CD8-positive, alpha-beta memory T cell (primary cell): ENCODE data around the gene SYT11. TPM values are rescaled to one million over a fixed set of nuclear protein-coding genes. Genes with fewer than 3 reads are reported as not detected.
A peak's percentile ranks its signal among the peaks of the same experiment; 100 is the strongest.

Experiments
- CTCF ChIA-PET: fragments of 350-600 bp; sonication (Branson Sonifier 250); formaldehyde crosslinking; loops from one replicate; lab custom pipeline; 2021; ENCODE audit warnings: antibody characterized with exemption; lab: Charles Lee
- POLR2A ChIA-PET: fragments of 350-600 bp; sonication (Branson Sonifier 250); formaldehyde crosslinking; loops from one replicate; lab custom pipeline; 2021; ENCODE audit warnings: antibody characterized with exemption; lab: Charles Lee
- DNase-seq, 5 donors: peaks; one replicate each; pipeline versions ENCODE4 v3.0.0 to v3.0.0-alpha.2; 2020 to 2022; ENCODE audit warnings: mixed read lengths in 1 of 5
- H3K27ac ChIP-seq: one replicate; pipeline ENCODE4 v1.7.0; 2013; ENCODE audit warnings: low read depth, mild to moderate bottlenecking, low read length, moderate library complexity
- H3K27me3 ChIP-seq: 2 replicates; pipeline ENCODE4 v1.7.0; 2013; ENCODE audit warnings: low read length, mild to moderate bottlenecking; ENCODE audit not compliant: insufficient read depth, poor library complexity, severe bottlenecking
- H3K36me3 ChIP-seq: 2 replicates; pipeline ENCODE4 v1.7.0; 2013; ENCODE audit warnings: mild to moderate bottlenecking, low read length, moderate library complexity; ENCODE audit not compliant: insufficient read depth
- H3K4me1 ChIP-seq: 2 replicates; pipeline ENCODE4 v1.7.0; 2013; ENCODE audit warnings: mild to moderate bottlenecking, low read length, moderate library complexity; ENCODE audit not compliant: insufficient read depth
- H3K4me3 ChIP-seq: 2 replicates; pipeline ENCODE4 v1.7.0; 2013; ENCODE audit warnings: mild to moderate bottlenecking, low read length
- H3K9me3 ChIP-seq: 2 replicates; pipeline ENCODE4 v1.7.0; 2013; ENCODE audit warnings: mild to moderate bottlenecking, low read length
- H3K27ac Mint-ChIP-seq, 8 donors: one replicate each; pipeline ENCODE4 v1.8.0; 2020 to 2021; ENCODE audit warnings: mixed read lengths in 8 of 8, mild to moderate bottlenecking in 6 of 8, inconsistent platforms in 3 of 8, moderate library complexity in 3 of 8
- H3K27me3 Mint-ChIP-seq, 2 donors: one replicate each; pipeline ENCODE4 v1.8.0; 2020 to 2021; ENCODE audit warnings: mixed read lengths in 2 of 2, mild to moderate bottlenecking in 1 of 2, moderate library complexity in 1 of 2
- H3K36me3 Mint-ChIP-seq, 3 donors: one replicate each; pipeline ENCODE4 v1.8.0; 2020 to 2021; ENCODE audit warnings: mixed read lengths in 3 of 3, inconsistent platforms in 1 of 3, mild to moderate bottlenecking in 1 of 3
- H3K4me1 Mint-ChIP-seq, 3 donors: one replicate each; pipeline ENCODE4 v1.8.0; 2020 to 2021; ENCODE audit warnings: mixed read lengths in 3 of 3, inconsistent platforms in 1 of 3, mild to moderate bottlenecking in 1 of 3
- H3K4me3 Mint-ChIP-seq, 7 donors: one replicate each; pipeline ENCODE4 v1.8.0; 2020 to 2021; ENCODE audit warnings: mixed read lengths in 7 of 7, mild to moderate bottlenecking in 6 of 7, moderate library complexity in 4 of 7, inconsistent platforms in 2 of 7
- H3K9me3 Mint-ChIP-seq, 5 donors: one replicate each; pipeline ENCODE4 v1.8.0; 2020 to 2022; ENCODE audit warnings: mixed read lengths in 5 of 5, mild to moderate bottlenecking in 3 of 5, moderate library complexity in 2 of 5, inconsistent platforms in 1 of 5
- polyA plus RNA-seq: library from polyadenylated mRNA; unstranded; fragments of 300-500 nt; fragmentation: Illumina TruSeq; gene quantifications from one replicate; pipeline ENCODE4 v1.2.3, GENCODE V29; 2021
- total RNA-seq, 2 experiments: library from RNA; stranded (reverse); gene quantifications; one replicate each; pipeline ENCODE4 v1.2.3, GENCODE V29; 2021

SYT11 gene
- total and polyA plus RNA-seq, 3 experiments from 2014 or later = 19.3 to 22.7 (median 22.7) TPM

DNA sequence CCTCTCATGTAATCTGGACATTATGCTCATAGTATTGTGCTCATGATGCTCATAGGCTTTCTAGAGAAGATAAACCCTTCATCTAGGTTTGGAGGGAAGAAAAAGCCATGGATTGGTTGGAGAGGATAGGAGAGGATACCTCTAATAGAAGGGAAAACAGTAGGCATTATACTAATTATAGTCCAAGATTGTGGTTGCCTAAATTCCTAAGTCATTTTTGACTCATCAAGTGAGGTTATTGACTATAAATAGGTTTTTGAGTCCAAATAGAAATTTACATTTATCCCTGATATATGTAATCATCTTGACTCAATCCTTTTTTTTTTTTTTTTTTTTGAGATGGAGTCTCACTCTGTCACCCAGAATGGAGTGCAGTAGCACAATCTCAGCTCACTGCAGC, 5.0 kb downstream of the SYT11 start:
- H3K27me3 ChIP-seq = no peaks in the 10 kb centered on the region
- Mint-ChIP-seq H3K4me1 (peaks cover 13 to 22% (median 20%) of the 10 kb centered on the region in 3 donors), H3K27ac (no peak overlapping the region), H3K9me3 (no peaks in the 10 kb centered on the region), H3K27me3 (no peaks in the 10 kb centered on the region), H3K4me3 (peak overlapping the region in 1 of 7 donors; percentile 7), H3K36me3 (peaks cover under 1 to 20% (median 7%) of the 10 kb centered on the region in 3 donors)
- peaks cover 13% of the 10 kb centered on the region for H3K4me1 ChIP-seq
- no peak overlapping the region for H3K27ac ChIP-seq
- no peaks in the 10 kb centered on the region for H3K9me3 ChIP-seq
- DNase-seq = no peak
- ChIA-PET POLR2A (no interaction called here), CTCF (no interaction called here)
- no peak overlapping the region for H3K4me3 ChIP-seq
- no peaks in the 10 kb centered on the region for H3K36me3 ChIP-seq

DNA sequence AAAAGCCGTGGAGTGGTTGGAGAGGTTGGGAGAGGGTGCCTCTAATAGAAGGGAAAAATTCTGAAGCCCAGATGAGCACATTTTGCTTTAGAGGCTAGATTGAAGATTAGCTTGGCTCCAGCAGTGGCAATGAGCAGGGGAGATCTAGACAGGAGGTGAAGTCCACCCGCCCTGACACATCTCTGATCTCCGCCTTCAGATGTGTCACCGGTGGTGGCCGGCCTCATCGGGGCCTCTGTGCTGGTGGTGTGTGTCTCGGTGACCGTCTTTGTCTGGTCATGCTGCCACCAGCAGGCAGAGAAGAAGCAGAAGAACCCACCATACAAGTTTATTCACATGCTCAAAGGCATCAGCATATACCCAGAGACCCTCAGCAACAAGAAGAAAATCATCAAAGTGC, 8.4 kb downstream of the SYT11 start:
- no peaks in the 10 kb centered on the region for H3K9me3 Mint-ChIP-seq
- peaks cover 0 to 4% (median 0%) of the 10 kb centered on the region in 3 donors for H3K4me1 Mint-ChIP-seq
- Histone ChIP-seq H3K36me3 (no peaks in the 10 kb centered on the region), H3K27ac (no peak overlapping the region), H3K4me1 (no peaks in the 10 kb centered on the region), H3K27me3 (no peaks in the 10 kb centered on the region), H3K4me3 (no peak overlapping the region), H3K9me3 (no peaks in the 10 kb centered on the region)
- H3K27me3 Mint-ChIP-seq = no peaks in the 10 kb centered on the region
- H3K27ac Mint-ChIP-seq = no peak overlapping the region
- ChIA-PET POLR2A (no interaction called here), CTCF (interaction anchor here (1.4 kb wide), 1 partner anchor 17 kb away, joined by 3 read pairs; no protein-coding TSS in a partner anchor)
- DNase-seq = no peak
- no peak overlapping the region for H3K4me3 Mint-ChIP-seq
- H3K36me3 Mint-ChIP-seq = peaks cover 4 to 42% (median 14%) of the 10 kb centered on the region in 3 donors

DNA sequence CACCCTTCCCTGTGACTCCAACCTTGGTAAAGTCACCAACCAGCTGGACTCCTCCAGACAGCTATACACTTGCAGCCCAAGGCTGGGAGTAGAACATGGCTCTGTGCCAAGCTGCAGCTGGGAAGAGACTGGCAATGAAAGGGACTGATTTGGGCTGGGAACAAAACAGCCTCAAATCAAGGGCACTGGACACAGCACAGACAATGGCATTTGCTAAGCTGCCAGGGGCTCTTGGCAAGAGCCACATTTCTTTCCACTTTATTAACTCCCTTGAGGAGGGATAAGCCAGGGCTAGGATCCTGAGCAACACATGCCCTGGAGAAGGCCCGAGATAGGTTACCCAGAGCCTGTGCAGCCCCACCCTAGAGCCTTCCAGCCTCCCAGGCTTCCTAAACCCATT, 12.0 kb downstream of the SYT11 start:
- Histone ChIP-seq H3K36me3 (no peaks in the 10 kb centered on the region), H3K27ac (no peak overlapping the region), H3K27me3 (no peaks in the 10 kb centered on the region), H3K4me1 (no peaks in the 10 kb centered on the region), H3K4me3 (no peak overlapping the region), H3K9me3 (no peaks in the 10 kb centered on the region)
- Mint-ChIP-seq H3K9me3 (no peaks in the 10 kb centered on the region), H3K27me3 (no peaks in the 10 kb centered on the region), H3K27ac (peak overlapping the region in 1 of 8 donors; percentile 23), H3K4me1 (peaks cover 0 to 4% (median 0%) of the 10 kb centered on the region in 3 donors), H3K4me3 (no peak overlapping the region), H3K36me3 (peaks cover 4 to 51% (median 16%) of the 10 kb centered on the region in 3 donors)
- ChIA-PET POLR2A (no interaction called here), CTCF (no interaction called here)
- no peak for DNase-seq

DNA sequence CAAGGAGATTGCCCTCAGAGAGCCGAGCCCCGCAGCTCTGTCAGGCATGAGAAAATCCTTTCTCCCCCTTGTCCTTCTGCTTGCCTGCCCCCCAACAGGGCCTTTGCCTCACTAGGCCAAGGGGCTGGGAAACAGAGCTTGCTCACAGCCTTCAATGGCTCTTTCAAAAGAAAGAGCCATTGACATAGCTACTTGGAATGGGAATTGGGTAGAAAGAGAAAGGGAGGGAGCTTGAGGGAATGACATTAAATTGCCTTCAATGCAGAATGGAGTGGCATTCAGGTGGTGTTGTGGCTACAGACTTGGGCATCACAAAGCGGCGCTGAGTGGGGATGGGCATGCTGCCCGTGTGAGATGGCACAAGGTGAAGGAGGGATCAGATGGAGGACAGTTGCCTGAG, 13.2 kb downstream of the SYT11 start:
- Mint-ChIP-seq H3K9me3 (no peaks in the 10 kb centered on the region), H3K4me1 (peaks cover 0 to 4% (median 0%) of the 10 kb centered on the region in 3 donors), H3K27ac (peak overlapping the region in 4 of 8 donors; percentile 2 to 82 (median 29)), H3K4me3 (no peak overlapping the region), H3K36me3 (peaks cover 4 to 51% (median 13%) of the 10 kb centered on the region in 3 donors), H3K27me3 (no peaks in the 10 kb centered on the region)
- Histone ChIP-seq H3K27ac (no peak overlapping the region), H3K4me1 (no peaks in the 10 kb centered on the region), H3K9me3 (no peaks in the 10 kb centered on the region), H3K4me3 (no peak overlapping the region), H3K27me3 (no peaks in the 10 kb centered on the region), H3K36me3 (no peaks in the 10 kb centered on the region)
- no peak for DNase-seq
- ChIA-PET CTCF (no interaction called here), POLR2A (no interaction called here)

DNA sequence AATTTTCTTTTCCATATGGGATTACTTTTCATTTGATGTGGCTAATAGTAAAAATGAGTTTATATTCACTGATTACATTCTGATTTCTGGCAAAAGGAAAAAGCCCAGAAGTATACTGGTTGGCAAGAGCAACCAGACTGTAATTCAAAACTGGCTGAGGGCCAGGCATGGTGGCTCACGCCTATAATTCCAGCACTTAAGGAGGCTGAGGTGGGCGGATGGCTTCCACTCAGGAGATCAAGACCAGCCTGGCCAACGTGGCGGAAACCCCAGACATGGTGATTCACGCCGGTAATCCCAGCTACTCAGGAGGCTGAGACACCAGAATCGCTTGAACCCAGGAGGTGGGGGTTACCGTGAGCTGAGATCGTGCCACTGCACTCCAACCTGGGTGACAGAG, 14.5 kb downstream of the SYT11 start:
- Histone ChIP-seq H3K4me1 (no peaks in the 10 kb centered on the region), H3K27ac (no peak overlapping the region), H3K9me3 (no peaks in the 10 kb centered on the region), H3K27me3 (no peaks in the 10 kb centered on the region), H3K36me3 (no peaks in the 10 kb centered on the region), H3K4me3 (no peak overlapping the region)
- ChIA-PET CTCF (no interaction called here), POLR2A (no interaction called here)
- Mint-ChIP-seq H3K4me3 (no peak overlapping the region), H3K27ac (peak overlapping the region in 2 of 8 donors; percentile 22 to 54), H3K36me3 (peaks cover 4 to 42% (median 13%) of the 10 kb centered on the region in 3 donors), H3K9me3 (no peaks in the 10 kb centered on the region), H3K27me3 (no peaks in the 10 kb centered on the region), H3K4me1 (peaks cover 0 to 4% (median 0%) of the 10 kb centered on the region in 3 donors)
- DNase-seq = no peak

DNA sequence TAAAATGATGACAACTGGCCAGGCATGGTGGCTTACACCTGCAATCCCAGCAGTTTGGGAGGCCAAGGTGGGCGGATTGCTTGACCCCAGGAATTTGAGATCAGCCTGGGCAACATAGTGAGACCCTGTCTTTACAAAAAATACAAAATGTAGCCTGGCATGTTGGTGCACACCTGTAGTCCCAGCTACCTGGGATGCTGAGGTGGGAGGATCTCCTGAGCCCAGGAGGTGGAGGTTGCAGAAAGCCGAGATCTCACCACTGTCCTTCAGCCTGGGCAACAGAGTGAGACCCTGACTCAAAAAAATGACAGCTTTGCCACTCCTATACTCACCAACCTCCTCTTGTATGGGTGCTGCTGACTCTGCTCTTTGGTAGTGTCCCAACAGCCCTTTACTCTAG, 18.6 kb downstream of the SYT11 start:
- Histone ChIP-seq H3K36me3 (no peaks in the 10 kb centered on the region), H3K27me3 (no peaks in the 10 kb centered on the region), H3K27ac (no peak overlapping the region), H3K4me3 (no peak overlapping the region), H3K4me1 (no peaks in the 10 kb centered on the region), H3K9me3 (no peaks in the 10 kb centered on the region)
- Mint-ChIP-seq H3K4me1 (no peaks in the 10 kb centered on the region), H3K36me3 (peaks cover 0 to 42% (median 11%) of the 10 kb centered on the region in 3 donors), H3K27ac (peak overlapping the region in 1 of 8 donors; percentile 37), H3K9me3 (no peaks in the 10 kb centered on the region), H3K4me3 (no peak overlapping the region), H3K27me3 (no peaks in the 10 kb centered on the region)
- ChIA-PET CTCF (no interaction called here), POLR2A (no interaction called here)
- DNase-seq = no peak

DNA sequence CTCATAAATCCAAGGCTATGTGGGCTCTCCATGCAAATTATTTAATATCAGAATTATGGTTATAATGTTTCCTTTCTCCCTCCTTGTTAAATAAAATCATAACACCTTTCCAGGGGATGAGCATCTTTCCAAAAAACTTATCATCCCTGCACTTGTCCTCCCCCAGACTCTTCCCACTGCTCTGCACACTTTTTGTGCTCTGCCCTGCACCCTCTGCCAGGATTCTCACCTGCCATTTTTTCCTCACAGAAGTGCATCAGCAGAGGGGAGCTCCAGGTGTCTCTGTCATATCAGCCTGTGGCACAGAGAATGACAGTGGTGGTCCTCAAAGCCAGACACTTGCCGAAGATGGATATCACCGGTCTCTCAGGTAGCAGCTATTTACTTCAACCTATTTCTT, 20.9 kb downstream of the SYT11 start:
- no peaks in the 10 kb centered on the region for H3K4me1 Mint-ChIP-seq
- H3K4me3 Mint-ChIP-seq = no peak overlapping the region
- no peaks in the 10 kb centered on the region for H3K27me3 Mint-ChIP-seq
- H3K36me3 ChIP-seq = no peaks in the 10 kb centered on the region
- no peaks in the 10 kb centered on the region for H3K4me1 ChIP-seq
- H3K27ac Mint-ChIP-seq = peak overlapping the region in 4 of 8 donors; percentile 7 to 75 (median 42)
- H3K27me3 ChIP-seq = no peaks in the 10 kb centered on the region
- no peaks in the 10 kb centered on the region for H3K9me3 Mint-ChIP-seq
- no peak overlapping the region for H3K4me3 ChIP-seq
- no peaks in the 10 kb centered on the region for H3K9me3 ChIP-seq
- ChIA-PET CTCF (no interaction called here), POLR2A (no interaction called here)
- H3K27ac ChIP-seq = no peak overlapping the region
- H3K36me3 Mint-ChIP-seq = peaks cover 0 to 44% (median 11%) of the 10 kb centered on the region in 3 donors
- no peak for DNase-seq

DNA sequence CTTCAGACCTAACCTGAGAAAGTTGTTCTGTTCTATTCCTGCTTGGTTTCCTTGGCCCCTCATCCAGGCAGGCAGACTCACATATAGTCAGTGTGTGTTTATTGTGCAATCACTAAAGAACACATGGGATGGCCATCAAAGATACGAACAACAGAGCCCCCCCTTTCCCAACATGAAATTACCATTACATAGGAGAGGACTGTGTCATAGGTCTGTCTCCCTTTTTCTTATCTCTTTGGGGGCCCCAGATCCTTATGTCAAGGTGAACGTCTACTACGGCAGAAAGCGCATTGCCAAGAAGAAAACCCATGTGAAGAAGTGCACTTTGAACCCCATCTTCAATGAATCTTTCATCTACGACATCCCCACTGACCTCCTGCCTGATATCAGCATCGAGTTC, 21.6 kb downstream of the SYT11 start:
- Histone ChIP-seq H3K4me3 (no peak overlapping the region), H3K27ac (no peak overlapping the region), H3K27me3 (no peaks in the 10 kb centered on the region), H3K4me1 (no peaks in the 10 kb centered on the region), H3K9me3 (no peaks in the 10 kb centered on the region), H3K36me3 (no peaks in the 10 kb centered on the region)
- Mint-ChIP-seq H3K36me3 (peaks cover 0 to 42% (median 11%) of the 10 kb centered on the region in 3 donors), H3K27ac (peak overlapping the region in 2 of 8 donors; percentile 4 to 74), H3K4me1 (no peaks in the 10 kb centered on the region), H3K4me3 (no peak overlapping the region), H3K9me3 (no peaks in the 10 kb centered on the region), H3K27me3 (no peaks in the 10 kb centered on the region)
- no peak for DNase-seq
- POLR2A ChIA-PET = no interaction called here
- CTCF ChIA-PET = no interaction called here
